22Rv1 (cell line): Measurements from ENCODE around the gene SLC10A3.

Experiments
- ZFX ChIP-seq: fragments of 450-650 bp; IDR thresholded peaks from 2 replicates; pipeline ENCODE4 v1.6.1; 2017; ENCODE audit warnings: antibody characterized with exemption, borderline replicate concordance
- TF ChIP-seq, protein P1 (sequence below): fragments of 450-650 bp; IDR thresholded peaks from 2 replicates; pipeline ENCODE4 v1.5.1; 2017; ENCODE audit warnings: mild to moderate bottlenecking

DNA sequence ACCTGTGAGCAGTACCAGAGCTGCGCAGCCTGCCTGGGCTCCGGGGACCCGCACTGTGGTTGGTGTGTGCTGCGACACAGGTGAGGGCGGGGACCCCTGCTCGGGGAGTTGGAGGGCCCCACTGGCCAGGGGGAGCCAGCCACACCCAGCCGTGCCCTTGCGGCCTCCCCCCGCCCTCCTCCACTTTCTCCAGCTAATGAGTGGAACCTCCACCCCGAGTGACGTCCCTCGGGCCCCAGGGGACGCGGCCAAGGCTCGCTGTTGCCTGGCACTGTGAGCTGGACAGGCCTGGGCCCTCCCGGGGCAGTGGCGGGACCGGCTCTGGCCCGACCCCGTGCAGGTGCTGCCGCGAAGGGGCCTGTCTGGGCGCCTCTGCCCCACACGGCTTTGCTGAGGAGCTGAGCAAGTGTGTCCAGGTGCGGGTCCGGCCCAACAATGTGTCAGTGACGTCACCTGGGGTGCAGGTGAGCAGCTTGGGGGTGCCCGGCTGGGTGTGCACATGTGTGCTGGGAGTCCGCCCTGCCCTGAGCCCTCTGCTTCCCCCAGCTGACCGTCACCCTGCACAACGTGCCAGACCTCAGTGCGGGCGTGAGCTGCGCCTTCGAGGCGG lies 26.7 kb downstream of the SLC10A3 start:
- TF ChIP-seq, protein P1, sequence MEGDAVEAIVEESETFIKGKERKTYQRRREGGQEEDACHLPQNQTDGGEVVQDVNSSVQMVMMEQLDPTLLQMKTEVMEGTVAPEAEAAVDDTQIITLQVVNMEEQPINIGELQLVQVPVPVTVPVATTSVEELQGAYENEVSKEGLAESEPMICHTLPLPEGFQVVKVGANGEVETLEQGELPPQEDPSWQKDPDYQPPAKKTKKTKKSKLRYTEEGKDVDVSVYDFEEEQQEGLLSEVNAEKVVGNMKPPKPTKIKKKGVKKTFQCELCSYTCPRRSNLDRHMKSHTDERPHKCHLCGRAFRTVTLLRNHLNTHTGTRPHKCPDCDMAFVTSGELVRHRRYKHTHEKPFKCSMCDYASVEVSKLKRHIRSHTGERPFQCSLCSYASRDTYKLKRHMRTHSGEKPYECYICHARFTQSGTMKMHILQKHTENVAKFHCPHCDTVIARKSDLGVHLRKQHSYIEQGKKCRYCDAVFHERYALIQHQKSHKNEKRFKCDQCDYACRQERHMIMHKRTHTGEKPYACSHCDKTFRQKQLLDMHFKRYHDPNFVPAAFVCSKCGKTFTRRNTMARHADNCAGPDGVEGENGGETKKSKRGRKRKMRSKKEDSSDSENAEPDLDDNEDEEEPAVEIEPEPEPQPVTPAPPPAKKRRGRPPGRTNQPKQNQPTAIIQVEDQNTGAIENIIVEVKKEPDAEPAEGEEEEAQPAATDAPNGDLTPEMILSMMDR, result no peak
- no peak for TF ChIP-seq ZFX
